ENCODE measurements around the gene POU2F3.

DNA sequence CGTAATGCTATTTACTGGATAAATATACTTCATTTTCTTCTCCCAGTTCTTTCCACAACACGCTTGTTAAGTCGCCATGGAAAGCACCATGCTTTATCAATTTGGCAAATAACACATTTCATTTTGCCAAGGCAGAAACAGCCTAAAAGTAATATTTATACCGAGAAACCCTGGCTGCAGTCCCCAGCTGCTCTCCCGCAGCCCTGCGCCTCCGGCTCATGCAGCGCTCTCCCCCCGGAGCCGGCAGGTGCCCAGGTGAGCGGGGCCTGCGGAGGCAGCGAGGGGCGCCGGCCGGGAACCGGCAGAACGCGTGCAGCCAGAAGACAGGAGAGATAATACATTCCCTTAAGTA is 95.6 kb downstream of the POU2F3 start:
- TF ChIP-seq SIN3A (IDR thresholded peaks at IDR 0.05; ENCODE audit: borderline replicate concordance, insufficient read depth, low read length) (no peak), POLR2AphosphoS5 (IDR thresholded peaks at IDR 0.05; ENCODE audit: low read depth, low read length) (no peak), TAF1 (IDR thresholded peaks at IDR 0.05; ENCODE audit: borderline replicate concordance, insufficient read depth, low read length) (0 out of 2 replicates have a peak, but pooled peaks have one; percentile 1)
